Fibroblast of peridontal ligament (primary cell): ENCODE results near the gene PCDH10.
"Not testable (repeated sequence)": the region's sequence is repeated elsewhere in the genome, so short reads cannot be mapped to it uniquely, and the experiment has no call there.

Experiments
- DNase-seq: peaks from one replicate; pipeline ENCODE4 v3.0.0-alpha.2; 2010; ENCODE audit errors: extremely low read depth

Gene PCDH10

GRCh38 chr4:133240451-133240850 is 91.4 kb downstream of the PCDH10 start:
- not testable (repeated sequence) for DNase-seq
